DND-41 (cell line): ENCODE data around the gene ABLIM2.

Experiments
- EZH2 ChIP-seq: IDR thresholded peaks from 3 replicates; pipeline ENCODE4 v1.6.1; 2012; ENCODE audit warnings: borderline replicate concordance, low read depth, mild to moderate bottlenecking, moderate library complexity, low read length, inconsistent platforms; ENCODE audit not compliant: severe bottlenecking
- TF ChIP-seq, protein P1 (sequence below): IDR thresholded peaks from 2 replicates; pipeline ENCODE4 v1.5.1; 2012; ENCODE audit warnings: borderline replicate concordance, low read length, moderate library complexity, mild to moderate bottlenecking; ENCODE audit not compliant: poor library complexity, severe bottlenecking; ENCODE audit errors: extremely low read depth

DNA sequence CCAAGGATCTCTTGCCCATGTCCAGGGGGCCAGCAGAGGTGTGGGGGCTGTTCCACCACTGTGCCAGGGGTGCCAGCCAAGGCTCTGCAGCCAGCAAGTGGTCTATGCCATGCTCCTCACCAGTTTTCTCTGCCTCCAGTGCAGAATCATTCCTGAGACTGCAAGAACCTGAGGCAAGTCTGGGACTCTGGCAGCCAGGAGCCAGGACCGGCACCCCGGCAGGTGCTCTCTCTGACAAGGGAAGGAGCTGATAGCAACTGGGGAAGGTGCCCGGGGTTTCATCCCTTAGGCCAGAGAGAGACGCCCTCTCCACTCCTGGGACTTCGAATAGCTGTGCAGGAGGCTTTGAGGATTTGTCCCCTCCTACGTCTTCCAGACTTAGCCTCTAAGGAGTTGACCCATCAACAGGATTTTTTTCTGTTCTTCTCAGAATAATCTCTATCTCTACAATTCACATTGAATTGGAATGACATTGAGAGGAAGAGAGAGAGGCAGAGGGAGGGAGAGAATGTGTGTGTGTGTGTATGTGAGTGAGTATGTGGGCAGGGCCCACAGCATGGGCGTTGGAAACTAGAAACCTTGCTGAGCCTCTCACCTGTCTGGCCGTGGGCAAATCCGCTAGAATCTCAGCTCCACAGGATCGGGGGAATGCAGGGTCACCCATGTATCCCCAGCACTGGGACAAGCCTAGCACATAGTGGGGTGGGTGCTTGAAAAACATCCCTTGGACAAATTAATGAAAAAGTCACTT, 144.5 kb downstream of the ABLIM2 start:
- TF ChIP-seq, protein P1, sequence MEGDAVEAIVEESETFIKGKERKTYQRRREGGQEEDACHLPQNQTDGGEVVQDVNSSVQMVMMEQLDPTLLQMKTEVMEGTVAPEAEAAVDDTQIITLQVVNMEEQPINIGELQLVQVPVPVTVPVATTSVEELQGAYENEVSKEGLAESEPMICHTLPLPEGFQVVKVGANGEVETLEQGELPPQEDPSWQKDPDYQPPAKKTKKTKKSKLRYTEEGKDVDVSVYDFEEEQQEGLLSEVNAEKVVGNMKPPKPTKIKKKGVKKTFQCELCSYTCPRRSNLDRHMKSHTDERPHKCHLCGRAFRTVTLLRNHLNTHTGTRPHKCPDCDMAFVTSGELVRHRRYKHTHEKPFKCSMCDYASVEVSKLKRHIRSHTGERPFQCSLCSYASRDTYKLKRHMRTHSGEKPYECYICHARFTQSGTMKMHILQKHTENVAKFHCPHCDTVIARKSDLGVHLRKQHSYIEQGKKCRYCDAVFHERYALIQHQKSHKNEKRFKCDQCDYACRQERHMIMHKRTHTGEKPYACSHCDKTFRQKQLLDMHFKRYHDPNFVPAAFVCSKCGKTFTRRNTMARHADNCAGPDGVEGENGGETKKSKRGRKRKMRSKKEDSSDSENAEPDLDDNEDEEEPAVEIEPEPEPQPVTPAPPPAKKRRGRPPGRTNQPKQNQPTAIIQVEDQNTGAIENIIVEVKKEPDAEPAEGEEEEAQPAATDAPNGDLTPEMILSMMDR = no peak
- TF ChIP-seq EZH2 = no peak
